ENCODE results near the gene NT5DC1.
"Not testable (repeated sequence)": the region's sequence is repeated elsewhere in the genome, so short reads cannot be mapped to it uniquely, and the experiment has no call there.

NT5DC1 gene

DNA sequence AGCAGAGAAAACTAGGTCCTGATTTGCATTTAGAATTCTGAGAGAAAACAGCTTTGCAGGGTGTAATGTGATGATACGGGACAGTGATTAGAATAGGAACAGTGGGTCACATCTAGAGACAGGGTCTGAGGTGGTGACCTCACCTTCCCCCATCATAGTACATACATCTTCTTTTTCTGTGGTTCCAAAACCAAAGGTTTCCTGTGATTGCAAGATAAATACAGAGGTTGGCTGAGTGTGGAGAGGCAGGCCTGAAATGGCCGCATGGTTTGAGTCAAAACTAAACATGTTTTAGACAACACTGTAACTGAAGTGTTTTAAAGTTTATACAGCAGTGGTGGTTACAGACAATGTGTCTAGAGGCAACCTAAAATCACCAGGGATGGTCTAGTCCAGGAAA, 10.4 kb upstream of the NT5DC1 start:
- WGBS, 2 experiments (ENCODE audit: insufficient coverage in 2 of 2) = 100% methylated on average over 1 of the region's 2 CpGs; no CpG with 5 or more reads in 1 of the 2 experiments
- peaks cover 5% of the 10 kb centered on the region for H3K4me1 ChIP-seq (ENCODE audit: control insufficient read depth, insufficient read depth, low read length, poor library complexity, severe bottlenecking)
- H3K36me3 ChIP-seq (ENCODE audit: control insufficient read depth, insufficient read depth, low read length) = no peaks in the 10 kb centered on the region
- H3K9me3 ChIP-seq (ENCODE audit: control insufficient read depth, low read length) = peaks cover 8% of the 10 kb centered on the region
- no peak overlapping the region for H3K4me3 ChIP-seq (ENCODE audit: extremely low read depth, insufficient read depth, low read length, poor library complexity, severe bottlenecking)
- no peak overlapping the region for H3K27ac ChIP-seq (ENCODE audit: low read depth, low read length, severe bottlenecking)

DNA sequence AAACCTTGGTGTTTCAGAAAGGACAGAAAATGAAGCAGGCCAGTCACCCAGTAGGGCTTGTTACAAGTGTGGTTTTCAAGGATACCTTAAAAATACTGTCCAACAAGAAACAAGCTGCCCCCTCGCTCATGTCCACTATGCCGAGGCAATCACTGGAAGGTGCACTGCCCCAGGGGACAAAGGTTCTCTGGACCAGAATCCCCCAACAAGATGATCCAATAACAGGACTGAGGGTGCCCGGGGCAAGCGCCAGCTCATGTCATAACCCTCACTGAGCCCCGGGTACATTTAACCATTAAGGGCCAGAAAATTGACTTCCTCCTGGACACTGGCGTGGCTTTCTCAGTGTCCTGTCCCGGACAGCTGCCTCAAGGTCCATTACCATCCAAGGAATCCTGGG, 6.6 kb upstream of the NT5DC1 start:
- Histone ChIP-seq H3K9me3 (ENCODE audit: control insufficient read depth, low read length) (peaks cover 20% of the 10 kb centered on the region), H3K36me3 (ENCODE audit: control insufficient read depth, insufficient read depth, low read length) (no peaks in the 10 kb centered on the region), H3K27ac (ENCODE audit: low read depth, low read length, severe bottlenecking) (no peak overlapping the region), H3K4me1 (ENCODE audit: control insufficient read depth, insufficient read depth, low read length, poor library complexity, severe bottlenecking) (peaks cover 3% of the 10 kb centered on the region), H3K4me3 (ENCODE audit: extremely low read depth, insufficient read depth, low read length, poor library complexity, severe bottlenecking) (no peak overlapping the region)
- WGBS, 2 experiments (ENCODE audit: insufficient coverage in 2 of 2) = 96 to 98% methylated on average over 3 to 7 of the region's 7 CpGs

DNA sequence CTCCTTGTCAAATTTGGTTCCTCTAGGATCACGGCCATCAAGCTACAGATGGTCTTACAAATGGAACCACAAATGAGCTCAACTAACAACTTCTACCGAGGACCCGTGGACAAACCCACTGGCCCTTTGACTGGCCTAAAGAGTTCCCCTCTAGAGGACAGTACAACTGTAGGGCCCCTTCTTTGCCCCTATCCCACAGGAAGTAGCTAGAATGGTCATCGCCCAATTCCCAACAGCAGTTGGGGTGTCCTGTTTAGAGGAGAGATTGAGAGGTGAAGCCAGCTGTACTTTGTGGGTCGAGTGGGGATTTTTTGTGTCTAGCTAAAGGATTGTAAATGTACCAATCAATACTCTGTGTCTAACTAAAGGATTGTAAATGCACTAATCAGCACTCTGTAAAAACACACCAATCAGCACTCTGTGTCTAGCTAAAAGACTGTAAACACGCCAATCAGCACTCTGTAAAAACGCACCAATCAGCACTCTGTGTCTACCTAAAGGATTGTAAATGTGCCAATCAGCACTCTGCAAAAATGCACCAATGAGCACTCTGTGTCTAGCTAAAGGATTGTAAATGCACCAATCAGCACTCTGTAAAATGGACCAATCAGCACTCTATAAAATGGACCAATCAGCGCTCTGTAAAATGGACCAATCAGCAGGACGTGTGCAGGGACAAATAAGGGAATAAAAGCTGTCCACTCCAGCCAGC, 4.4 kb upstream of the NT5DC1 start:
- peaks cover 16% of the 10 kb centered on the region for H3K9me3 ChIP-seq (ENCODE audit: control insufficient read depth, low read length)
- WGBS, 2 experiments (ENCODE audit: insufficient coverage in 2 of 2) = 88 to 91% methylated on average over 5 of the region's 9 CpGs
- H3K36me3 ChIP-seq (ENCODE audit: control insufficient read depth, insufficient read depth, low read length); H3K27ac ChIP-seq (ENCODE audit: low read depth, low read length, severe bottlenecking); H3K4me1 ChIP-seq (ENCODE audit: control insufficient read depth, insufficient read depth, low read length, poor library complexity, severe bottlenecking); H3K4me3 ChIP-seq (ENCODE audit: extremely low read depth, insufficient read depth, low read length, poor library complexity, severe bottlenecking): not testable (repeated sequence)

DNA sequence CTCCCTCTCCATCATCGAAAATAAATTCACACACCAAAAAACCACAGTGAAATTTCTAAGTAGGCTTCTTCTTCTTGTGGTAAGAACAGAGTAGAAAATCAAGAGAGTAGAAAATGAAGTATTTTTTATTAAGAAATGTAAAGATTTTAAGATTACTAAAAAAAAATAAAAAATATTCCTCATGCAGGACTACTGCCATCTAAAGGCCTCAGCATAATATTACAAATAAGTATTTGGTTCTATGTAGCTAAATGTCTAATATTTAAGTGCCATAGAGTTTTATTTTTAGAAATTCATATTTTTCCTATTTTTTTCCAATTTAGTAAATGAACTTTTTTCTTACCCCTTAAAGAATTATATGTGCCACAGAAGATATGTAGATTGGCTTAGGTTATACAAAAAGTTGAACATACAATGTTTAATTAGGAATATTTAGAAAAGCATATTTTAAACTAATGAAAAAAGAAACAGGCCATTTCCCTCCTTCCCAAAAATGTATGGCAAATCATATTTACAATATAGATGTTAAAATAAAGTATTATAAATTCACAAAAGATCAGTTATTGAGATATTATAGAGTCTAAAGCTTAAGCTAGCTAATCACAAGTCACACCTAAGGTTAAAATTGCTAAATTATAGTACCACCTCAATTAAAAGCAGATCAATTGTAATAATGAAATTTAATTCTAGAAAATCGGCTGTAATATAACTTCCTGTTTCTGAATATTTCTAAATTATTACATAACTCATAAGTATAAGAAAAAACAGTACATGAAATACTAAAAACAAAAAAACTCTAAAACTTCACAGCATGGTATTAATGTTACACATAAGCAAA, 3.5 kb upstream of the NT5DC1 start:
- Histone ChIP-seq H3K36me3 (ENCODE audit: control insufficient read depth, insufficient read depth, low read length) (no peaks in the 10 kb centered on the region), H3K9me3 (ENCODE audit: control insufficient read depth, low read length) (peaks cover 16% of the 10 kb centered on the region)
- WGBS, 2 experiments (ENCODE audit: insufficient coverage in 2 of 2) = no CpG with 5 or more reads among the region's 2 CpGs

DNA sequence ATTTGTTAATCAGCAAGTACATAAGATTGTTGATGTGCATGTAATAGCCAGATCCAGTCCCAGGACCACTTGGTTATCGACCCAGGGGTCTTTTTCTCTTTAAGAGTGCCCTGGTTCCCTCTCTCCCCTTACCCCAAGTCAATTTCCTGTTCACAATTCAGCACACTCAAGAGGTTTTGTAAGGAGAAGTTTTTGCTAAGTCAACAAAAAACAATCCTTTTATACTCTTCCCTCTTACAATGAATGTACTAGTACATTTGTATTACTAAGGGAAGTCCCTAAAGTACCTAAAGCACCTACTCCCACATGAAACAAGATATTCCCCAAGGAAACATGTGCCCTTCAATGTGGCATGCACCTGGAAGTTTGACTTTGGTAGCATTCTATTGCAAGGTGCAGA, 1.6 kb upstream of the NT5DC1 start:
- H3K36me3 ChIP-seq (ENCODE audit: control insufficient read depth, insufficient read depth, low read length) = no peaks in the 10 kb centered on the region

More for the DNA sequence above, 3.5 kb upstream of the NT5DC1 start:
- H3K4me1 ChIP-seq (ENCODE audit: control insufficient read depth, insufficient read depth, low read length, poor library complexity, severe bottlenecking) = peaks cover 6% of the 10 kb centered on the region
- no peak overlapping the region for H3K4me3 ChIP-seq (ENCODE audit: extremely low read depth, insufficient read depth, low read length, poor library complexity, severe bottlenecking)
- H3K27ac ChIP-seq (ENCODE audit: low read depth, low read length, severe bottlenecking) = no peak overlapping the region

DNA sequence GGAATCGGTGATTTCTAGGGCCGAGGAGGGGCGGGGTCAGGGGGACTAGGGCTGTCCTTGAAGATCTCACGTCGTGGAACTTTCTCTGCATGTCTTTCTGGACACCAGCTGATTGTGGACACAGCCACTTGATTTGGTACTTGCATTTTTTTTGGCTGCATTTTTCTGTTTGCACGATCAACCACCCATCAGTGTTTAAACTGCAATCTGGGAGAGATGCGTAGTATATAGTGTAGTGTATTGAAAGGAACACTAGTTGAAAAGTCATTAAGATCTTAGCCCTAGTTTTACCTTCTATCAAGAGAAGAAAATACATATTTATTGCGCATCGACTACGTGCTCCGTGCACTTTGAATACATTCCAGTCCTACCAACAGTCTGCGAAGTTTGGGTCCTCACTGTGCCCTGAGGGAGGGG, 657 bp downstream of the NT5DC1 start:
- 0 to 2% methylated on average over 9 to 11 of the region's 12 CpGs for WGBS, 2 experiments (ENCODE audit: insufficient coverage in 2 of 2)
- peak overlapping the region; percentile 90 for H3K27ac ChIP-seq (ENCODE audit: low read depth, low read length, severe bottlenecking)
- H3K4me3 ChIP-seq (ENCODE audit: extremely low read depth, insufficient read depth, low read length, poor library complexity, severe bottlenecking) = peak overlapping the region; percentile 69
- peaks cover 5% of the 10 kb centered on the region for H3K9me3 ChIP-seq (ENCODE audit: control insufficient read depth, low read length)
- H3K4me1 ChIP-seq (ENCODE audit: control insufficient read depth, insufficient read depth, low read length, poor library complexity, severe bottlenecking) = peaks cover 21% of the 10 kb centered on the region
- H3K36me3 ChIP-seq (ENCODE audit: control insufficient read depth, insufficient read depth, low read length) = no peaks in the 10 kb centered on the region

More for the DNA sequence above, 1.6 kb upstream of the NT5DC1 start:
- H3K4me3 ChIP-seq (ENCODE audit: extremely low read depth, insufficient read depth, low read length, poor library complexity, severe bottlenecking) = no peak overlapping the region
- H3K9me3 ChIP-seq (ENCODE audit: control insufficient read depth, low read length) = peaks cover 16% of the 10 kb centered on the region
- peaks cover 14% of the 10 kb centered on the region for H3K4me1 ChIP-seq (ENCODE audit: control insufficient read depth, insufficient read depth, low read length, poor library complexity, severe bottlenecking)
- no peak overlapping the region for H3K27ac ChIP-seq (ENCODE audit: low read depth, low read length, severe bottlenecking)
- no CpG with 5 or more reads among the region's 1 CpG for WGBS, 2 experiments (ENCODE audit: insufficient coverage in 2 of 2)

DNA sequence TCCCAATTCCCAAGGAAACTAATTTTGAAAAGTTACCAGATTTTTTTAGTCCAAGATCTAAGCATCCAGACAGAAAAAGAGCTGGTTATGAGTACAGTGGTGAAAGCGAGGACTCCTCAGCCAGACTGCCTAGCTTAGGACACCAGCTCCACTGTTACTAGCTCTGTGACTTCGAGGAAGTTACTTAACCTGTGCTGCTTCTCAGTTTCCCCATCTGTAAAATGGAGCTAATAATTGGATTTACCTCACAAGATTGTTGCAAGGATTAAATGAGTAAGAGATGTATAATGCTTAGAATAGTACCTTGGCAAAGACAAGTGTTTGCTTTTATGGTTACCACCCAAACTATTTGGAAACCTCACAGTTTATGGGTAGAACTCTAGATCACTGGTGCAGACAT, 1.1 kb downstream of the NT5DC1 start:
- WGBS, 2 experiments (ENCODE audit: insufficient coverage in 2 of 2) = 90 to 100% methylated on average over 1 to 2 of the region's 2 CpGs
- peak overlapping the region; percentile 69 for H3K4me3 ChIP-seq (ENCODE audit: extremely low read depth, insufficient read depth, low read length, poor library complexity, severe bottlenecking)
- no peak overlapping the region for H3K27ac ChIP-seq (ENCODE audit: low read depth, low read length, severe bottlenecking)
- no peaks in the 10 kb centered on the region for H3K36me3 ChIP-seq (ENCODE audit: control insufficient read depth, insufficient read depth, low read length)
- peaks cover 24% of the 10 kb centered on the region for H3K4me1 ChIP-seq (ENCODE audit: control insufficient read depth, insufficient read depth, low read length, poor library complexity, severe bottlenecking)
- H3K9me3 ChIP-seq (ENCODE audit: control insufficient read depth, low read length) = no peaks in the 10 kb centered on the region

DNA sequence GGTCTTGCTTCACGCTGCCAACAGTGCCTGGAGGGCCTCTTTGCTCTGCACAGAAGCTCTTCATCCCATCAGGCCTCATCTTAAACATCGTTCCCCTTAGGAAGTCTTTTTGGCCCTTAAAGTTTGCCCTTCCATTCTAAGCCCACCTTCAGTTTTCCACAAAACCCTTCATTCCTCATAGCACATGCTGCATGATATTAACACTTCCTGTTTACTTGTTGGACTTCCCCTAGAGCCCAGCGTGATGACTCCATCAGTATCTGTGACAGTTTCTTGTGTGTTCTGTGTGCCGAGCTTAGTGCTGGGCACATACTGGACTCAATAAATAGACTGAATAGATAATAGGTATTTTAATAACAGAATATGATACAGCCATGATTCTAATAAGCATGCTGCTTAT, 2.2 kb downstream of the NT5DC1 start:
- Histone ChIP-seq H3K27ac (ENCODE audit: low read depth, low read length, severe bottlenecking) (no peak overlapping the region), H3K4me1 (ENCODE audit: control insufficient read depth, insufficient read depth, low read length, poor library complexity, severe bottlenecking) (peaks cover 26% of the 10 kb centered on the region), H3K9me3 (ENCODE audit: control insufficient read depth, low read length) (no peaks in the 10 kb centered on the region), H3K4me3 (ENCODE audit: extremely low read depth, insufficient read depth, low read length, poor library complexity, severe bottlenecking) (no peak overlapping the region), H3K36me3 (ENCODE audit: control insufficient read depth, insufficient read depth, low read length) (no peaks in the 10 kb centered on the region)
- 78 to 97% methylated on average over 1 to 2 of the region's 4 CpGs for WGBS, 2 experiments (ENCODE audit: insufficient coverage in 2 of 2)

DNA sequence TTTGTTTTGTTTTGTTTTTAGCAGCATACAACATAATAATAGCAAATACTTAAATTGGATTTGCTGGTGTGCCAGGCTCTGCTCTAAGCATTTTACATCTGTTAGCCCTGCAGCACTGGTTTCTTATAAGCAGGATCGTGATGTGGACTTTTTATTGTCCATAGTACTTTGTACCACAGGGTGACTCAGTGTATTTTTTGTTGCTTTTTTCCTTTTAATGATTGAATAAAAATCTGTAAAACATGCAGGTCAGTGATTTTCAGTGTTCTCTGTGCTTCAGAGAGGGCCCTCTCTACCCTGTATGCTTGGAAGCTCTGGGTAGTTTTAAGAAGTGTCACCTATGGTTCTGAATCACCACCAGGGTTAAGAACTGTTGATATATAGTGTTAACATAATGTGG, 4.0 kb downstream of the NT5DC1 start:
- Histone ChIP-seq H3K9me3 (ENCODE audit: control insufficient read depth, low read length) (no peaks in the 10 kb centered on the region), H3K27ac (ENCODE audit: low read depth, low read length, severe bottlenecking) (no peak overlapping the region), H3K36me3 (ENCODE audit: control insufficient read depth, insufficient read depth, low read length) (no peaks in the 10 kb centered on the region), H3K4me3 (ENCODE audit: extremely low read depth, insufficient read depth, low read length, poor library complexity, severe bottlenecking) (no peak overlapping the region), H3K4me1 (ENCODE audit: control insufficient read depth, insufficient read depth, low read length, poor library complexity, severe bottlenecking) (peaks cover 26% of the 10 kb centered on the region)
- 75 to 100% methylated on average over 1 of the region's 1 CpG for WGBS, 2 experiments (ENCODE audit: insufficient coverage in 2 of 2)

DNA sequence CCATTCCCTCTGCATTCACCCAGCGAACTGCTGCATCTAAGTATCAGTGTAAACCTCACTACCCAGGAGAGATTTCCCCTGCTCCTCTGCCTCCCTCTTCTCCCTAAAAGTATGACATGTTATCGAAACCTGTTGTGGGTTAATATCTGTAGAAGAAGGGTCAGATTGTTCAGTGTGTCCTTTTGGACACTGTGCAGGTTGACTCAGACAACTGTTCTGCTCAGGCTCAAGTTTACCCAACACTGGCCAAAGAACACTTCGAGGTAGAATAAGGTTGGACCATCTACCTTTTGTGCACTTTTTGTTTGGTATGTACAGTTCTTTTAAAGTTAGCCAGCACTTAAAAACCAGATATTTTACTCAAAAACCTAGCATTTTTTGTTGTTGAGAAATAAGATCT, 4.6 kb downstream of the NT5DC1 start:
- H3K4me1 ChIP-seq (ENCODE audit: control insufficient read depth, insufficient read depth, low read length, poor library complexity, severe bottlenecking) = peaks cover 26% of the 10 kb centered on the region
- no peak overlapping the region for H3K4me3 ChIP-seq (ENCODE audit: extremely low read depth, insufficient read depth, low read length, poor library complexity, severe bottlenecking)
- no peak overlapping the region for H3K27ac ChIP-seq (ENCODE audit: low read depth, low read length, severe bottlenecking)
- no peaks in the 10 kb centered on the region for H3K9me3 ChIP-seq (ENCODE audit: control insufficient read depth, low read length)
- 80% methylated on average over 1 of the region's 3 CpGs; no CpG with 5 or more reads in 1 of the 2 experiments for WGBS, 2 experiments (ENCODE audit: insufficient coverage in 2 of 2)
- peaks cover 1% of the 10 kb centered on the region for H3K36me3 ChIP-seq (ENCODE audit: control insufficient read depth, insufficient read depth, low read length)

DNA sequence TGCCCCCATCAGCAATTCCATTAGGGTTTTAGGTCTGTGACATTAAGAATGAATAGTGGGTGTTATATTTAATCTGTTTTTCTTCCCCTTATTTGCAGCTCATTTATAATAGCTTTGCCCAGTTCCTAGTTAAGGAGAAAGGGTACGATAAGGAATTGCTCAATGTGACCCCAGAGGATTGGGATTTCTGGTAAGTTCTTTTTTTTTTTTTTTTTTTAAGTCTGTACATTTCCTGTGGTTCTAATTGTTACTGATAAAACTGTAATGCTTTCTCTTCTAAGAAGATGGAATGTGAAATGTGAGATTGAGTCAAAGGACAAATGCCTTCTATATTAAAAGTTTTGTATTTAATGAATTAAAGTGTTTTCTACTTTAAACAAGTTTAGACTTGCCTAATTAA, 5.5 kb downstream of the NT5DC1 start:
- no peak overlapping the region for H3K27ac ChIP-seq (ENCODE audit: low read depth, low read length, severe bottlenecking)
- H3K36me3 ChIP-seq (ENCODE audit: control insufficient read depth, insufficient read depth, low read length) = peaks cover 8% of the 10 kb centered on the region
- peaks cover 26% of the 10 kb centered on the region for H3K4me1 ChIP-seq (ENCODE audit: control insufficient read depth, insufficient read depth, low read length, poor library complexity, severe bottlenecking)
- no CpG with 5 or more reads among the region's 1 CpG for WGBS, 2 experiments (ENCODE audit: insufficient coverage in 2 of 2)
- no peaks in the 10 kb centered on the region for H3K9me3 ChIP-seq (ENCODE audit: control insufficient read depth, low read length)
- H3K4me3 ChIP-seq (ENCODE audit: extremely low read depth, insufficient read depth, low read length, poor library complexity, severe bottlenecking) = no peak overlapping the region
